Lower lobe of right lung (tissue), 2 donors: Measurements from ENCODE around the gene NTSR2. TPM values are rescaled to one million over a fixed set of nuclear protein-coding genes. Genes with fewer than 3 reads are reported as not detected.

ENCODE experiments used
- ATAC-seq, 2 donors: fragments of 200-7000 bp; cut with Tn5 transposase; one replicate each; pipeline ENCODE4 v1.9.1; 2020 to 2022; ENCODE audit warnings: mild to moderate bottlenecking in 2 of 2, moderate library complexity in 2 of 2
- DNase-seq: peaks from one replicate; pipeline ENCODE4 v3.0.0-alpha.2; 2020
- H3K27ac ChIP-seq: fragments of 200-600 bp; one replicate; pipeline ENCODE4 v1.8.0; 2022
- H3K27me3 ChIP-seq: fragments of 200-600 bp; one replicate; pipeline ENCODE4 v1.8.0; 2022; ENCODE audit warnings: low read depth
- H3K36me3 ChIP-seq: fragments of 200-600 bp; one replicate; pipeline ENCODE4 v1.8.0; 2022; ENCODE audit warnings: mild to moderate bottlenecking
- H3K4me1 ChIP-seq: fragments of 200-600 bp; one replicate; pipeline ENCODE4 v1.8.0; 2022
- H3K4me3 ChIP-seq: fragments of 200-600 bp; one replicate; pipeline ENCODE4 v1.8.0; 2022; ENCODE audit warnings: mild to moderate bottlenecking
- H3K9me3 ChIP-seq: fragments of 200-600 bp; one replicate; pipeline ENCODE4 v1.8.0; 2022
- CTCF ChIP-seq: fragments of 200-600 bp; IDR thresholded peaks from one replicate; pipeline ENCODE4 v1.8.0; 2022; ENCODE audit warnings: antibody characterized with exemption, mild to moderate bottlenecking
- intact Hi-C: fragments of 100-400 bp; cut with DNase I; formaldehyde crosslinking; loops from one replicate; pipeline ENCODE4 v1.11.0; 2022
- total RNA-seq: library from RNA; stranded (reverse); fragmentation: NEBNext Ultra II Directional; extraction: Animal tissue kit (Norgen Biotek cat#: 25700); gene quantifications from one replicate; pipeline ENCODE4 v1.2.1, GENCODE V29; 2021
- donor health status: DM: no; HTN: yes; CAD: no; lungs with severe emphysema.

The NTSR2 gene
- total RNA-seq, 1 donor from 2014 or later = not detected

DNA sequence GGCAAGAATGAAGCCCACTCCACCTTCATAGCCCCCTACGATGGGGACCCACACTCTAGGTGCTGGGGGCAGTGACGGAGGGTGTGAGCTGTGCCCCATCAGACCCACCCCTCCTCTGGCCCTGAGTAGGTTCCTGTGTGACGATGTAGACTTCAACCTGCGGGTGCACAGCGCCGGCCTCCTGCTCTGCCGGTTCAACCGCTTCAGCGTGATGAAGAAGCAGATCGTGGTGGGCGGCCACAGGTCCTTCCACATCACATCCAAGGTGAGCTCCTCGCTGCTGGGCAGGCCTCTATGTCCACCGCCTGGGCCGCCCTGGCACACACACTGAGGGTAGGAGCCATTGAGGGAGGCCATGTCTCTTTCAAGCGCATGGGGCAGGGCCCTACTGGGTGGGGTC, 34.9 kb downstream of the NTSR2 start:
- no peak overlapping the region for H3K27ac ChIP-seq
- TF ChIP-seq CTCF = no peak
- no peaks in the 10 kb centered on the region for H3K36me3 ChIP-seq
- DNase-seq (no peak), ATAC-seq (no peak)
- H3K27me3 ChIP-seq = no peaks in the 10 kb centered on the region
- no peaks in the 10 kb centered on the region for H3K9me3 ChIP-seq
- intact Hi-C loops = no loop called here
- H3K4me1 ChIP-seq = no peaks in the 10 kb centered on the region
- no peak overlapping the region for H3K4me3 ChIP-seq

DNA sequence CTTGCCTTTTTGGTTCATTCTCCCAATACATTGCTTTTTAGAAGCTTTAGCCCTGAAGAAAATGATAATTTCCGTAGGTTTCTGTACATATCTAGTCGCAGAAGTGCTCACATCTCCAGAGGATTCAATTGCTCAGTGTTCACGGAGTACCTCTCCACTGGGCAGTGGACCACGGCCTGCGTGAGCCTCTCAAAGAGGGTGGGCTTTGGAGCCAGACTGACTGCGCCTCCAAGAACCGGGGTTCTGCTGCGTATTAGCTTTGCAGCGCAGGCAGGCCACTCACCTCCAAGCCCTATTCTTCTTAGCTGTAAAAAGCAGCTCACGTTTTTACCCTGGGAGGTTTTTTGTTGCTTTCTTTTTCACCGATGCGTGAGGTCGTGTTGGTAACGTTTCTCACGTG, 35.4 kb downstream of the NTSR2 start:
- H3K4me1 ChIP-seq = no peaks in the 10 kb centered on the region
- no peaks in the 10 kb centered on the region for H3K27me3 ChIP-seq
- no peak overlapping the region for H3K27ac ChIP-seq
- TF ChIP-seq CTCF = no peak
- H3K9me3 ChIP-seq = no peaks in the 10 kb centered on the region
- DNase-seq (no peak), ATAC-seq (no peak)
- no peak overlapping the region for H3K4me3 ChIP-seq
- H3K36me3 ChIP-seq = no peaks in the 10 kb centered on the region
- intact Hi-C loops = no loop called here

DNA sequence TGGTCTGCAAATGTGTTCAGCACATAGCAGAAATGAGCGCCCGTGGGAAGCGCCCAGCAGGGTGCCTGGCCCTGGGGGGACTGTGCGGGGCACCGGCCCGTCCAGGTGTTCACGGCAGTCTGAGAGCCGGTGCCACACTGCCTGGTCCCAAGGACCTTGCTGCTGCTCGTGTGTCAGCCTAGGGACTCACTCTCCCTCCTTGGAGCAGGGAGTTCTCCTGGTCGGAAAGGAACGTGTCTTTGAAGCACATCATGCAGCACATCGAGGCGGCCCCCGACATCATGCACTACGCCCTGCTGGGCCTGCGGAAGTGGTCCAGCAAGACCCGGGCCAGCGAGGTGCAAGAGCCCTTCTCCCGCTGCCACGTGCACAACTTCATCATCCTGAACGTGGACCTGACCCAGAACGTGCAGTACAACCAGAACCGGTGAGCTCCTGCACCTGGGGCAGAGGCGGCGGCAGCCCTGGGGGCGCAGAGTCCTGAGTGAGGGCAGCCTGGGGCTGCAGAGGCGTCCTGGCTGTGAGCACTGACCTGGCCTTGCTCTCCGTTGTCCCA, 36.0 kb downstream of the NTSR2 start:
- no peak overlapping the region for H3K4me3 ChIP-seq
- ATAC-seq (no peak), DNase-seq (no peak)
- no peaks in the 10 kb centered on the region for H3K27me3 ChIP-seq
- no peaks in the 10 kb centered on the region for H3K4me1 ChIP-seq
- intact Hi-C loops = no loop called here
- no peak overlapping the region for H3K27ac ChIP-seq
- no peak for TF ChIP-seq CTCF
- H3K9me3 ChIP-seq = no peaks in the 10 kb centered on the region
- H3K36me3 ChIP-seq = no peaks in the 10 kb centered on the region

DNA sequence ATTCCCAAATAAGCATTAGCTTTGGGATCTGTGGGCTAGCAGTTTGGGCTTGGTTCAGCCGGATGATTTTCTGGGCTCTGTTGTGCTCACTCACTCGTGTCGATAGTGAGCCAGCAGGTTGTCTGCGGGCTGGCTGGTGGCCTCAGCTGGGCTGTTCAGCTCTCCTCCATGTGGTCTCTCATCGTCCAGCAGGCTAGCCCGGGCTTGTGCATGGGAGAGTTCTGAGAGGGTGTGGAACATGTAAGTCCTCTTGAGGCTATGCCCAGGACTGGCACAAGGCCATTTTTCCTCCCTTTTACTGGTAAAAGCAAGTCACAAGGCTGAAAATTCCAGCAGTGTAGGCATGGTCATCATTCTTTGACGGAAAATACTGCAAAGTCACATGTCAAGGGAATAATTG, 38.5 kb downstream of the NTSR2 start:
- Histone ChIP-seq H3K36me3 (no peaks in the 10 kb centered on the region), H3K27ac (no peak overlapping the region), H3K4me3 (no peak overlapping the region), H3K27me3 (no peaks in the 10 kb centered on the region), H3K4me1 (no peaks in the 10 kb centered on the region), H3K9me3 (no peaks in the 10 kb centered on the region)
- ATAC-seq (peak in 1 of 2 donors; percentile 16), DNase-seq (no peak)
- no peak for TF ChIP-seq CTCF
- intact Hi-C loops = no loop called here

GRCh38 chr2:11630855-11631254, 39.1 kb downstream of the NTSR2 start:
- no peak for ATAC-seq
- H3K4me1 ChIP-seq = no peaks in the 10 kb centered on the region
- TF ChIP-seq CTCF = no peak

DNA sequence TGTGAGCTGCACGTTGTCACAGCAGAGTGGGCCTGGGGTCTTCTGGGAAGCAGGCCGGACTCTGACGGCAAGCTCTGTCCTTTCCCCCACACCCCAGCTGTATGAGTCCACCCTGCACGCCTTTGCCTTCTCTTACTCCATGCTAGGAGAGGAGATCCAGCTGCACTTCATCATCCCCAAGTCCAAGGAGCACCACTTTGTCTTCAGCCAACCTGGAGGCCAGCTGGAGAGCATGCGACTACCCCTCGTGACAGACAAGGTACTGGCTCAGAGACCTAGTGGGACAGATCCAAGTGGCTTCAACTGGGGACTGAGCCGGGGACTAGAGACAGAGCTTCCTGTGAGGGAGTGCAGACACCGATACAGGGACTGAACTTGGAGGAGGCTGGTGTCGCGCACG, 40.1 kb downstream of the NTSR2 start:
- Histone ChIP-seq H3K9me3 (no peaks in the 10 kb centered on the region), H3K36me3 (no peaks in the 10 kb centered on the region), H3K4me1 (no peaks in the 10 kb centered on the region), H3K27ac (no peak overlapping the region), H3K4me3 (no peak overlapping the region), H3K27me3 (no peaks in the 10 kb centered on the region)
- DNase-seq = no peak
- ATAC-seq = no peak
- TF ChIP-seq CTCF = no peak
- intact Hi-C loops = no loop called here

More at GRCh38 chr2:11630855-11631254, 39.1 kb downstream of the NTSR2 start:
- no peaks in the 10 kb centered on the region for H3K27me3 ChIP-seq
- H3K4me3 ChIP-seq = no peak overlapping the region
- no peaks in the 10 kb centered on the region for H3K9me3 ChIP-seq
- intact Hi-C loops = no loop called here
- no peak overlapping the region for H3K27ac ChIP-seq
- no peak for DNase-seq
- H3K36me3 ChIP-seq = no peaks in the 10 kb centered on the region
